RWPE2 (cell line): Measurements from ENCODE around the gene TRIM71.
"Not testable (repeated sequence)": the region's sequence is repeated elsewhere in the genome, so short reads cannot be mapped to it uniquely, and the experiment has no call there.

Experiments used
- ATAC-seq: fragments of 200-7000 bp; cut with Tn5 transposase; 3 replicates; pipeline ENCODE4 v1.9.1; 2021; ENCODE audit warnings: low read depth
- DNase-seq: peaks from one replicate; pipeline ENCODE4 v3.0.0-alpha.2; 2020; ENCODE audit warnings: low spot score
- H3K27ac ChIP-seq: fragments of 450-650 bp; 2 replicates; pipeline ENCODE4 v1.5.1; 2017; ENCODE audit warnings: mild to moderate bottlenecking; ENCODE audit not compliant: poor library complexity, severe bottlenecking
- H3K27me3 ChIP-seq: fragments of 250-450 bp; sonication (Bioruptor Pico); 2 replicates; pipeline ENCODE4 v1.5.1; 2021; ENCODE audit warnings: mild to moderate bottlenecking, moderate library complexity; ENCODE audit not compliant: insufficient read depth, poor library complexity, severe bottlenecking
- H3K36me3 ChIP-seq: fragments of 250-450 bp; sonication (Bioruptor Pico); 2 replicates; pipeline ENCODE4 v1.5.1; 2020; ENCODE audit warnings: low read depth, mild to moderate bottlenecking, moderate library complexity
- H3K4me1 ChIP-seq: fragments of 250-450 bp; sonication (Bioruptor Pico); 2 replicates; pipeline ENCODE4 v1.5.1; 2021; ENCODE audit warnings: mild to moderate bottlenecking, moderate library complexity; ENCODE audit not compliant: insufficient read depth, poor library complexity, severe bottlenecking
- H3K4me3 ChIP-seq: fragments of 250-450 bp; sonication (Bioruptor Pico); 2 replicates; pipeline ENCODE4 v1.5.1; 2021; ENCODE audit warnings: mild to moderate bottlenecking, moderate library complexity; ENCODE audit not compliant: severe bottlenecking
- H3K9me3 ChIP-seq: fragments of 250-450 bp; sonication (Bioruptor Pico); 2 replicates; pipeline ENCODE4 v1.5.1; 2021; ENCODE audit warnings: mild to moderate bottlenecking, moderate library complexity; ENCODE audit not compliant: severe bottlenecking
- CTCF ChIP-seq: fragments of 450-650 bp; IDR thresholded peaks from one replicate; pipeline ENCODE4 v1.5.1; 2017; ENCODE audit warnings: mild to moderate bottlenecking, moderate library complexity; ENCODE audit not compliant: poor library complexity, severe bottlenecking

TRIM71 gene

GRCh38 chr3:32842531-32842931 is 24.7 kb downstream of the TRIM71 start:
- ATAC-seq (peak; percentile 12; the same call in 1 of the 3 replicates), DNase-seq (no peak)
- Histone ChIP-seq H3K4me1 (no peaks in the 10 kb centered on the region), H3K9me3 (no peaks in the 10 kb centered on the region), H3K27me3 (no peaks in the 10 kb centered on the region), H3K4me3 (no peak overlapping the region), H3K36me3 (no peaks in the 10 kb centered on the region), H3K27ac (no peak overlapping the region)
- no peak for TF ChIP-seq CTCF

DNA sequence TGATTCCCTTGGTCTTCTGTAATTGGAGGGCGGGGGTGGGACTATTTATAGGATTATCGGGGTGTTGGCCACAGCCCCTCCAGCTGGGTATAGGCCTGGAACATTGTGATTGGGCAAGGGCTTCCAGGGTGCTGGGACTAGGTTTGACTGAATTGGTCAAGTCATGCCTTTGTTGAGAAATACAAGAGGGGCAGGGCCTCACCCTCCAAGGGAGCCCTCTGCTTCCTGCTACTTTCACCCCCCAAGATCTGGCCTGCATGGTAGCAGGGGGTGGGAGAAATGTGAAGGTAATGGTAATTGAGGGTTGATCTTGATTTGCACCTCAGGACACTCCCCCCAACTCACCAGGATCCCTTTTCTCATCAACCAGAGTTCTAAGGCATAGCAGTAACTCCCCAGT is 25.2 kb downstream of the TRIM71 start:
- H3K4me1 ChIP-seq = no peaks in the 10 kb centered on the region
- ATAC-seq (no peak), DNase-seq (no peak)
- no peak overlapping the region for H3K27ac ChIP-seq
- no peaks in the 10 kb centered on the region for H3K27me3 ChIP-seq
- H3K4me3 ChIP-seq = no peak overlapping the region
- no peaks in the 10 kb centered on the region for H3K9me3 ChIP-seq
- no peak for TF ChIP-seq CTCF
- no peaks in the 10 kb centered on the region for H3K36me3 ChIP-seq

- no peak for TF ChIP-seq CTCF
- DNase-seq (no peak), ATAC-seq (no peak)
- Histone ChIP-seq H3K4me1 (no peaks in the 10 kb centered on the region), H3K9me3 (no peaks in the 10 kb centered on the region), H3K27me3 (no peaks in the 10 kb centered on the region), H3K4me3 (no peak overlapping the region), H3K36me3 (no peaks in the 10 kb centered on the region), H3K27ac (no peak overlapping the region)
Observed at GRCh38 chr3:32843510-32844321, 25.9 kb downstream of the TRIM71 start.

DNA sequence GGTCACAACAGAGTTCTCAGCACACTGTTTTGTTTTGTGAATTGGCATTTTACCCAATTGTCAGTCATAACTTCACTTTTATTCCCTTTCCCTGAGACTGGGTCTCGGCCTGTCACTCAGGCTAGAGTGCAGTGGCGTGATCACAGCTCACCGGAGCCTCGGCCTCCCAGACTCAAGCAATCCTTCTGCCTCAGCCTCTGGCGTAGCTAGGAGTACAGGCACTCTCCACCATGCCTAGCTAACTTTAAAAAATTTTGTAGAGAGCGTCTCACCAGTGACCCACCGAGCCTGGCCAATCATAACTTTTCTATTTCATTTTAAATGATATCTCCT is 26.5 kb downstream of the TRIM71 start:
- H3K27ac ChIP-seq = no peak overlapping the region
- ATAC-seq = no peak
- H3K4me1 ChIP-seq = no peaks in the 10 kb centered on the region
- H3K4me3 ChIP-seq = no peak overlapping the region
- no peaks in the 10 kb centered on the region for H3K9me3 ChIP-seq
- no peak for DNase-seq
- no peaks in the 10 kb centered on the region for H3K36me3 ChIP-seq
- no peak for TF ChIP-seq CTCF
- no peaks in the 10 kb centered on the region for H3K27me3 ChIP-seq

DNA sequence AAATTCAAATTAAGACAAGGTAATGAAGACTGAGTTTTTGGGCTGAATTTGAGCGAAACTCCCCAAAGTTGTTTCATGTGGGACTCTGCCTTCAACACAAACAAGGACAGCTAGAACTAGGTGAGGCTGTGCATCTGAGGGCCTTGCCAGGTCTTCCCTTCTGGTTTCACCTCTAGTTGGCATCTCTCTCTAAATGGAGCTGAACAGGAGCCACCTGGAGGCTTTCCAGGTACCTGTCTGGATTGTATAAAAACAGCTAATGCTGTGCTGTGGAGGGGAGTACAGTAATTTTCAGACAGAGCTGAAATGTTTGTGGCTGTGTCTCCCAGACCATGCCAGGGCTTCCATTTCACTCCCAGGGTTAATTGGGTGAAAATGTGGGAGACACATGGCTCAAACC is 27.1 kb downstream of the TRIM71 start:
- ATAC-seq (no peak), DNase-seq (no peak)
- Histone ChIP-seq H3K9me3 (no peaks in the 10 kb centered on the region), H3K36me3 (no peaks in the 10 kb centered on the region), H3K27ac (no peak overlapping the region), H3K4me1 (no peaks in the 10 kb centered on the region), H3K4me3 (no peak overlapping the region), H3K27me3 (no peaks in the 10 kb centered on the region)
- no peak for TF ChIP-seq CTCF

GRCh38 chr3:32845546-32845945 is 27.7 kb downstream of the TRIM71 start:
- ATAC-seq, H3K27ac ChIP-seq, H3K4me3 ChIP-seq, H3K4me1 ChIP-seq, H3K27me3 ChIP-seq, DNase-seq, H3K9me3 ChIP-seq, H3K36me3 ChIP-seq: not testable (repeated sequence)

- H3K4me3 ChIP-seq, H3K36me3 ChIP-seq, H3K27me3 ChIP-seq, H3K4me1 ChIP-seq, DNase-seq, ATAC-seq, H3K9me3 ChIP-seq, H3K27ac ChIP-seq: not testable (repeated sequence)
Observed at GRCh38 chr3:32847045-32847444, 29.2 kb downstream of the TRIM71 start.
